ENCODE measurements around the gene SRM.
"Not testable (repeated sequence)": the region's sequence is repeated elsewhere in the genome, so short reads cannot be mapped to it uniquely, and the experiment has no call there.

The SRM gene

GRCh38 chr1:11064942-11065341 is 5.1 kb upstream of the SRM start:
- DNase-seq (ENCODE audit: low read depth in 2 of 2) = no peak

GRCh38 chr1:11063937-11064537 is 4.2 kb upstream of the SRM start:
- not testable (repeated sequence) for DNase-seq (ENCODE audit: low read depth in 2 of 2)

- no peak for DNase-seq (ENCODE audit: low read depth in 2 of 2)
Measured at GRCh38 chr1:11062965-11063401, 3.2 kb upstream of the SRM start.

GRCh38 chr1:11061652-11062365 is 2.0 kb upstream of the SRM start:
- DNase-seq (ENCODE audit: low read depth in 2 of 2) = no peak

GRCh38 chr1:11059155-11059967 is 457 bp downstream of the SRM start:
- no peak for DNase-seq (ENCODE audit: low read depth in 2 of 2)

GRCh38 chr1:11058595-11059154 is 1.1 kb downstream of the SRM start:
- no peak for DNase-seq (ENCODE audit: low read depth in 2 of 2)

DNA sequence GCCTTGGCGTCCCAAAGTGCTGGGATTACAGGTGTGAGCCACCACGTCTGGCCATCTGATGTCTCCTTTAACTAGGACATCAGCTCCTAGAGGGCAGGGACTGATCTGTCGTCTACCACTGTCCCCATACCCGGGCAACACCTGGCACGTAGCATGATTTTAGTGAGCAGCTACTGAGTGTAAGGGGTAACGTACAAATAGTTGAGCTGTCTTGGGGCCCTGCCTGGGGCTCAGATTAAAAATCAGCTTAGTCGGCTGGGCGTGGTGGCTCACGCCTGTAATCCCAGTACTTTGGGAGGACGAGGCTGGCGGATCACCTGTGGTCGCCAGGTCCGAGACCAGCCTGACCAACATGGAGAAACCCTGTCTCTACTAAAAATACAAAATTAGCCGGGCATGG is 1.8 kb downstream of the SRM start:
- DNase-seq (ENCODE audit: low read depth in 2 of 2) = no peak

DNA sequence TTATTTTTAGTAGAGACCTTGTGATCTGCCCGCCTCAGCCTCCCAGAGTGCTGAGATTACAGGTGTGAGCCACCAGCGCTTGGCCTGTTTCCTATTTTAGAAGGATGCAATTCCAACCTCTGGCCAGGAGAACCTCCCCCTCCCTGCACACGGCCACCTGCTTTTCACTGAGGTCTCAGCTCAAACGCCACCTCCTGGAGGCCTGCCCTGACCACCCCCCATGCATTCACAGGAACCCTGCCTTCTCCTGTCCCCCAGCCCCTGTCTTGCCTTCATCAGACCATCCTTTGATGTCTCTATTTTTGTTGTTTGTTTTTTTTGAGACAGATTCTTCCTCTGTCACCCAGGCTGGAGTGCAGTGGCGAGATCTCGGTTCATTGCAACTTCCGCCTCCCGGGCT is 2.3 kb downstream of the SRM start:
- no peak for DNase-seq (ENCODE audit: low read depth in 2 of 2)

DNA sequence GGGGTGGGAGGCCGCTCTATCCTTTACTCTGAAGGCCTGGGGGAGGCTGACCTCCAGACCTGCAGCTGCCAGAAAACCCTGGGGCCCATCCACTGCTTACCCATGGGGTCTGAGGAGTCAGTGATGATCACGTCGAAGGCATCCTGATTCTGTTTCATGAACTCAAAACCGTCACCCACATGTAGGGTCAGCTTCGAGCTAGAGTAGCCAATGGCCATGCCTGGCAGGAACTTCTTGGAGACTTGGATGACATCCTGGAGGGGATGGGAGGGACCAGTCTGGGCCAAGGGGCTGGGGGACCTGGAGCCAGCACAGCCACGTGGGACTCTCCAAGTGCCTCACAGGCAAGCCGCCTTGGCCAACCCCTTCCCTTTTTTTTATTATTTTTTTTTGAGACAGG is 3.3 kb downstream of the SRM start:
- no peak for DNase-seq (ENCODE audit: low read depth in 2 of 2)

GRCh38 chr1:11055676-11056075 is 4.1 kb downstream of the SRM start:
- DNase-seq (ENCODE audit: low read depth in 2 of 2) = no peak

- no peak for DNase-seq (ENCODE audit: low read depth in 2 of 2)
Measured at GRCh38 chr1:11054666-11055065, 5.2 kb downstream of the SRM start.

DNA sequence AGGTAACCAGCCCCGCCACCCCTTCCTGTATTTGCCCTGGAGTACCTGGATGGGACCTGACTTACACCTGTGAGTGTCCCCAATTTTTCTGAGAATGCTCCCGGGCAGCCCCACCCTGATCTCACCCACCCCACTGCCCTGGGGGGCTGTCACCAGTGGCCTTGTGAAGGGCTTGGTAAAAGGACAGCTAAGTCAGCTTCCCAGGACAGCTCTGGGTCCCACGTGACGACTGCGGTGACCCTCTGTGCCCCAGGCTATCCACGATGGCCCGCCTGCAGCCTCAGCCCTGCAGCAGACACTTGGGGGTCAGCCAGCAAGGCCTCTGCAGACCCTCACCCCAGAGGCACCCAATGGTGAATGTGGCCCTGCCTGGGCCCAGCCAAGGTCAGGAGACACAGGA is 5.6 kb downstream of the SRM start:
- DNase-seq (ENCODE audit: low read depth in 2 of 2) = no peak

GRCh38 chr1:11053758-11054137 is 6.1 kb downstream of the SRM start:
- DNase-seq (ENCODE audit: low read depth in 2 of 2) = no peak

- peak in 1 of 2 donors; percentile 38 for DNase-seq (ENCODE audit: low read depth in 2 of 2)
Measured at GRCh38 chr1:11052839-11053757, 6.7 kb downstream of the SRM start.

DNA sequence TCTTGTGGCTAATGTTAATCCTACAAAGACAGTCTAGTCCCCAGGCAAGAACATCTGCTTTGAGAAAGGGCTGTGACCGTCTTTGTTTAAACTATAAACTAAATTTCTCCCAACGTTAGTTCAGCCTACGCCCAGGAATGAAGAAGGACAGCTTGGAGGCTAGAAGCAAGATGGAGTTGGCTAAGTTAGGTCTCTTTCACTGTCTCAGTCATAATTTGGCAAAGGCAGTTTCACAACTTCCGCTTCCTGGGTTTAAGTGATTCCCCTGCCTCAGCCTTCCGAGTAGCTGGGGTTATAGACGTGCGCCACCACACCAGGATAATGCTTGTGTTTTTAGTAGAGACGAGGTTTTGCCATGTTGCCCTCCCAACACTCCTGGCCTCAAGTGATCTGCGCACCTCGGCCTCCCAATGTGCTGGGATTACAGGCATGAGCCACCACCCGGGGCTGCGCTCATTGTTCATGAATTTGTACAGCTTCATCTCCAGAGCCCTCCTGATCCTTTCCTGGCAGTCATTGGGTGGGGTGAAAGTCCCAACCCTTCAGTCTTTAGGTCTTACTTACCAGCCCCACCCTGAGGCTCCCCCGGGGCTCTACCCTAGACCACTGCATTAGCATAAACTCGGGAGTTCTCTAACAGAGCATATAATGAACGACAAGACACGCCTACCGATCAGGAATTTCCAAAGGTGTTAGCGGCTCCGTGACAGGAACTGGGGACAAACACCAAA is 7.9 kb downstream of the SRM start:
- DNase-seq (ENCODE audit: low read depth in 2 of 2) = no peak

GRCh38 chr1:11051121-11051520 is 8.7 kb downstream of the SRM start:
- not testable (repeated sequence) for DNase-seq (ENCODE audit: low read depth in 2 of 2)

GRCh38 chr1:11046625-11047365 is 13.0 kb downstream of the SRM start, which contains the start of gene MASP2:
MASP2 (minus strand) TSS chr1:11047239; CDS start chr1:11047207, 32 bp downstream.
- DNase-seq (ENCODE audit: low read depth in 2 of 2) = no peak

DNA sequence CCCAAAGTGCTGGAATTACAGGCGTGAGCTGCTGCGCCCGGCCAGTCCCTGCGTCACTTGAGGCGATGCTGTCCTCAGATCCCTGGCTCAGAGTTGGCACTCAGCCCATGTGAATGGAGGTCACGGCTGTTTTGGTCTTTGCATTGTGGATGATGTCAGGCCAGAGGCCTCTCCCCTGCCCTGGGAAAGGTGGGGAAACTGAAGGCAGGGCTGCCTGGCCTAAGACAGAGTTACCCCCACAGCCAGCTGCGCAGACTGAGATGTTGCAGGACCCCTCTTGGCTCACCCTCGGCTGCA is 13.6 kb downstream of the SRM start:
- no peak for DNase-seq (ENCODE audit: low read depth in 2 of 2)

GRCh38 chr1:11045428-11046269 is 14.2 kb downstream of the SRM start:
- no peak for DNase-seq (ENCODE audit: low read depth in 2 of 2)

Data from stimulated activated CD4-positive, alpha-beta T cell treated with anti-CD3 and anti-CD28 coated beads, Interleukin-1b, Interleukin-23, amount 100 ng/mL, for 4 hours (primary cell).